H4 (cell line): ENCODE data around the gene RTP5. TPM values are rescaled to one million over a fixed set of nuclear protein-coding genes. Genes with fewer than 3 reads are reported as not detected.
"Not testable (repeated sequence)": the region's sequence is repeated elsewhere in the genome, so short reads cannot be mapped to it uniquely, and the experiment has no call there.

Experiments
- DNase-seq: peaks from one replicate; pipeline ENCODE4 v3.0.0-alpha.2; 2015; ENCODE audit warnings: low spot score
- total RNA-seq: library from RNA; depleted of rRNA; stranded (reverse); fragments of >200 nt; shearing (Covaris generic); gene quantifications from 2 replicates; pipeline ENCODE4 v1.2.3, GENCODE V29; 2014; rRNA removed

The RTP5 gene
- total RNA-seq: not detected in 2 replicates

- no peak for DNase-seq
These were observed at the start of gene RTP5 for GRCh38 chr2:241869087-241869961. RTP5 (plus strand) TSS chr2:241869729; CDS start chr2:241869757, 28 bp downstream.

GRCh38 chr2:241819947-241820624, 49.4 kb upstream of the RTP5 start:
- DNase-seq: not testable (repeated sequence)

- DNase-seq: no peak
These were observed 48.7 kb upstream of the RTP5 start for GRCh38 chr2:241820625-241821384.

- no peak for DNase-seq
These were observed 47.9 kb upstream of the RTP5 start for GRCh38 chr2:241821460-241822263.

- DNase-seq: no peak
These were observed 47.3 kb upstream of the RTP5 start for GRCh38 chr2:241822264-241822623.

- not testable (repeated sequence) for DNase-seq
These were observed 45.7 kb upstream of the RTP5 start for GRCh38 chr2:241823531-241824437.

- no peak for DNase-seq
These were observed 42.1 kb upstream of the RTP5 start for GRCh38 chr2:241827394-241827793.

- no peak for DNase-seq
These were observed 36.3 kb upstream of the RTP5 start for GRCh38 chr2:241833101-241833663.

- DNase-seq: not testable (repeated sequence)
These were observed 35.6 kb upstream of the RTP5 start for GRCh38 chr2:241833756-241834526.

GRCh38 chr2:241834527-241835210, 34.9 kb upstream of the RTP5 start:
- no peak for DNase-seq

GRCh38 chr2:241835611-241836010, 33.9 kb upstream of the RTP5 start:
- DNase-seq: no peak

- DNase-seq: no peak
These were observed 33.2 kb upstream of the RTP5 start for GRCh38 chr2:241836292-241836691.

- no peak for DNase-seq
These were observed 32.1 kb upstream of the RTP5 start for GRCh38 chr2:241837197-241837965.

- DNase-seq: no peak
These were observed 28.1 kb upstream of the RTP5 start for GRCh38 chr2:241841181-241842066.

- no peak for DNase-seq
These were observed 27.5 kb upstream of the RTP5 start for GRCh38 chr2:241842067-241842415.

GRCh38 chr2:241842620-241843211, 26.8 kb upstream of the RTP5 start:
- no peak for DNase-seq
